GM18505 (cell line): ENCODE data around the gene SPTB.

ENCODE experiments used
- ATAC-seq: cut with Tn5 transposase; IDR thresholded peaks from one replicate; pipeline ENCODE4 v1.9.1; 2021; ENCODE audit not compliant: unreplicated experiment
- POLR2A ChIP-seq: IDR thresholded peaks from 4 replicates; pipeline ENCODE4 v1.6.1; 2011; ENCODE audit warnings: borderline replicate concordance; ENCODE audit not compliant: insufficient read depth, insufficient read length; ENCODE audit errors: extremely low read depth

The SPTB gene

GRCh38 chr14:64732536-64733120, 147.1 kb downstream of the SPTB start:
- ATAC-seq: no peak
- no peak for TF ChIP-seq POLR2A

GRCh38 chr14:64732066-64732465, 147.6 kb downstream of the SPTB start:
- no peak for ATAC-seq
- no peak for TF ChIP-seq POLR2A

GRCh38 chr14:64731141-64731581, 148.5 kb downstream of the SPTB start:
- ATAC-seq: no peak
- TF ChIP-seq POLR2A: no peak

GRCh38 chr14:64730681-64731080, 149.0 kb downstream of the SPTB start:
- TF ChIP-seq POLR2A: no peak
- ATAC-seq: no peak

- ATAC-seq: no peak
- TF ChIP-seq POLR2A: no peak
These were observed 149.7 kb downstream of the SPTB start for GRCh38 chr14:64730061-64730440.

- no peak for TF ChIP-seq POLR2A
- no peak for ATAC-seq
These were observed 150.2 kb downstream of the SPTB start for GRCh38 chr14:64729386-64730060.

GRCh38 chr14:64728856-64729255, 150.9 kb downstream of the SPTB start:
- ATAC-seq: no peak
- no peak for TF ChIP-seq POLR2A

- no peak for ATAC-seq
- no peak for TF ChIP-seq POLR2A
These were observed 151.6 kb downstream of the SPTB start for GRCh38 chr14:64728106-64728505.

- ATAC-seq: no peak
- no peak for TF ChIP-seq POLR2A
These were observed 152.1 kb downstream of the SPTB start for GRCh38 chr14:64727551-64728071.

- no peak for ATAC-seq
- no peak for TF ChIP-seq POLR2A
These were observed 153.2 kb downstream of the SPTB start for GRCh38 chr14:64726585-64726890.

- TF ChIP-seq POLR2A: no peak
- no peak for ATAC-seq
These were observed 153.7 kb downstream of the SPTB start for GRCh38 chr14:64725879-64726584.

GRCh38 chr14:64725261-64725815, 154.4 kb downstream of the SPTB start:
- TF ChIP-seq POLR2A: no peak
- no peak for ATAC-seq

- ATAC-seq: no peak
- TF ChIP-seq POLR2A: no peak
These were observed 155.2 kb downstream of the SPTB start for GRCh38 chr14:64724578-64724930.

GRCh38 chr14:64723691-64724577, 155.8 kb downstream of the SPTB start:
- no peak for TF ChIP-seq POLR2A
- no peak for ATAC-seq
